Large intestine (tissue), 12 donors: ENCODE results near the gene CLINT1. TPM values are rescaled to one million over a fixed set of nuclear protein-coding genes. Genes with fewer than 3 reads are reported as not detected.
A peak's percentile ranks its signal among the peaks of the same experiment; 100 is the strongest.

Experiments used
- DNase-seq, 2 donors: peaks; one replicate each; pipeline versions ENCODE4 v3.0.0 to v3.0.0-alpha.2; 2013
- H3K27ac ChIP-seq: one replicate; pipeline ENCODE4 v1.5.1; 2013; ENCODE audit warnings: low read length
- H3K27me3 ChIP-seq: 2 replicates; pipeline ENCODE4 v1.6.1; 2013; ENCODE audit warnings: low read length; ENCODE audit not compliant: control insufficient read depth, insufficient read depth
- H3K36me3 ChIP-seq: 2 replicates; pipeline ENCODE4 v1.6.1; 2013; ENCODE audit warnings: low read length; ENCODE audit not compliant: control insufficient read depth, insufficient read depth
- H3K4me1 ChIP-seq: one replicate; pipeline ENCODE4 v1.6.1; 2013; ENCODE audit warnings: low read length; ENCODE audit not compliant: control insufficient read depth, insufficient read depth
- H3K4me3 ChIP-seq: one replicate; pipeline ENCODE4 v1.5.1; 2013; ENCODE audit warnings: low read length
- H3K9me3 ChIP-seq: one replicate; pipeline ENCODE4 v1.6.1; 2013; ENCODE audit warnings: mild to moderate bottlenecking, low read depth, low read length, moderate library complexity; ENCODE audit not compliant: control insufficient read depth
- WGBS: methylation state at CpG from one replicate; pipeline ENCODE4 v1.1.5; 2013; ENCODE audit warnings: low lambda C conversion rate; ENCODE audit not compliant: insufficient coverage; 5-methylcytosine and 5-hydroxymethylcytosine counted together
- long read RNA-seq, 11 donors: transcript quantifications; one replicate each; lab custom pipeline, GENCODE V29; 2026
- polyA plus RNA-seq: library from polyadenylated mRNA; unstranded; fragments of 120-200 nt; gene quantifications from one replicate; pipeline ENCODE4 v1.2.1, GENCODE V29; 2013

Gene CLINT1
- polyA plus RNA-seq, result 117 TPM
- long read RNA-seq, donor 1, transcript CLINT1-201 (12 exons, 3,440 nt), result major isoform, 8 of 45 reads
- long read RNA-seq, donor 1, partial matches to known transcripts, result 34 of 45 reads
- long read RNA-seq, donor 1, other reads (novel, unspliced or antisense), result 0 of 45 reads
- long read RNA-seq, donor 2, transcript CLINT1-201 (12 exons, 3,440 nt), result major isoform, 9 of 122 reads
- long read RNA-seq, donor 2, transcript CLINT1-208 (2 exons, 2,905 nt), result minor isoform, 7 of 122 reads
- long read RNA-seq, donor 2, partial matches to known transcripts, result 97 of 122 reads
- long read RNA-seq, donor 2, other reads (novel, unspliced or antisense), result 0 of 122 reads
- long read RNA-seq, donor 3, transcript CLINT1-208 (2 exons, 2,905 nt), result minor isoform, 8 of 130 reads
- long read RNA-seq, donor 3, transcript CLINT1-207 (12 exons, 2,346 nt), result minor isoform, 8 of 130 reads
- long read RNA-seq, donor 3, transcript CLINT1-201 (12 exons, 3,440 nt), result major isoform, 9 of 130 reads
- long read RNA-seq, donor 3, partial matches to known transcripts, result 103 of 130 reads
- long read RNA-seq, donor 3, other reads (novel, unspliced or antisense), result 0 of 130 reads
- long read RNA-seq, donor 4, partial matches to known transcripts, result 9 of 12 reads
- long read RNA-seq, donor 4, other reads (novel, unspliced or antisense), result 0 of 12 reads
- long read RNA-seq, donor 5, transcript CLINT1-207 (12 exons, 2,346 nt), result major isoform, 5 of 43 reads
- long read RNA-seq, donor 5, partial matches to known transcripts, result 29 of 43 reads
- long read RNA-seq, donor 5, other reads (novel, unspliced or antisense), result 0 of 43 reads
- long read RNA-seq, donor 6, transcript CLINT1-208 (2 exons, 2,905 nt), result minor isoform, 7 of 248 reads
- long read RNA-seq, donor 6, transcript CLINT1-201 (12 exons, 3,440 nt), result major isoform, 10 of 248 reads
- long read RNA-seq, donor 6, transcript CLINT1-207 (12 exons, 2,346 nt), result major isoform, 10 of 248 reads
- long read RNA-seq, donor 6, partial matches to known transcripts, result 220 of 248 reads
- long read RNA-seq, donor 6, other reads (novel, unspliced or antisense), result 0 of 248 reads
- long read RNA-seq, donor 7, transcript CLINT1-208 (2 exons, 2,905 nt), result major isoform, 7 of 47 reads
- long read RNA-seq, donor 7, partial matches to known transcripts, result 30 of 47 reads
- long read RNA-seq, donor 7, other reads (novel, unspliced or antisense), result 0 of 47 reads
- long read RNA-seq, donor 8, transcript CLINT1-208 (2 exons, 2,905 nt), result major isoform, 8 of 121 reads
- long read RNA-seq, donor 8, transcript CLINT1-201 (12 exons, 3,440 nt), result minor isoform, 7 of 121 reads
- long read RNA-seq, donor 8, partial matches to known transcripts, result 101 of 121 reads
- long read RNA-seq, donor 8, other reads (novel, unspliced or antisense), result 0 of 121 reads
- long read RNA-seq, donor 9, transcript CLINT1-208 (2 exons, 2,905 nt), result major isoform, 10 of 62 reads
- long read RNA-seq, donor 9, transcript CLINT1-201 (12 exons, 3,440 nt), result minor isoform, 5 of 62 reads
- long read RNA-seq, donor 9, partial matches to known transcripts, result 39 of 62 reads
- long read RNA-seq, donor 9, other reads (novel, unspliced or antisense), result 0 of 62 reads
- long read RNA-seq, donor 10, transcript CLINT1-208 (2 exons, 2,905 nt), result major isoform, 15 of 70 reads
- long read RNA-seq, donor 10, transcript CLINT1-207 (12 exons, 2,346 nt), result minor isoform, 5 of 70 reads
- long read RNA-seq, donor 10, transcript CLINT1-201 (12 exons, 3,440 nt), result major isoform, 15 of 70 reads
- long read RNA-seq, donor 10, partial matches to known transcripts, result 35 of 70 reads
- long read RNA-seq, donor 10, other reads (novel, unspliced or antisense), result 0 of 70 reads
- long read RNA-seq, donor 11, transcript CLINT1-208 (2 exons, 2,905 nt), result minor isoform, 5 of 36 reads
- long read RNA-seq, donor 11, transcript CLINT1-207 (12 exons, 2,346 nt), result major isoform, 9 of 36 reads
- long read RNA-seq, donor 11, transcript CLINT1-201 (12 exons, 3,440 nt), result minor isoform, 6 of 36 reads
- long read RNA-seq, donor 11, partial matches to known transcripts, result 14 of 36 reads
- long read RNA-seq, donor 11, other reads (novel, unspliced or antisense), result 0 of 36 reads

- no CpG with 5 or more reads among the region's 59 CpGs for WGBS
- no peaks in the 10 kb centered on the region for H3K27me3 ChIP-seq
- H3K4me1 ChIP-seq, result peaks cover 46% of the 10 kb centered on the region
- no peaks in the 10 kb centered on the region for H3K9me3 ChIP-seq
- H3K36me3 ChIP-seq, result no peaks in the 10 kb centered on the region
- H3K27ac ChIP-seq, result peak within 1 kb of the TSS; percentile 93
- peak within 1 kb of the TSS; percentile 91 for H3K4me3 ChIP-seq
- DNase-seq, result peak; percentile 88 to 89
Measured at GRCh38 chr5:157858527-157859226, at the start of gene CLINT1. Gene CLINT1 (minus strand): TSS chr5:157859145. CDS start chr5:157858970, 175 bp downstream.

GRCh38 chr5:157908459-157908858 lies 49.5 kb upstream of the CLINT1 start:
- DNase-seq, result no peak
- no CpG with 5 or more reads among the region's 1 CpG for whole genome bisulfite sequencing
- H3K36me3 ChIP-seq, result no peaks in the 10 kb centered on the region
- peaks cover 11% of the 10 kb centered on the region for H3K4me1 ChIP-seq
- no peak overlapping the region for H3K4me3 ChIP-seq
- H3K9me3 ChIP-seq, result no peaks in the 10 kb centered on the region
- no peak overlapping the region for H3K27ac ChIP-seq
- no peaks in the 10 kb centered on the region for H3K27me3 ChIP-seq

- no peak for DNase-seq
- no CpG with 5 or more reads among the region's 3 CpGs for WGBS
- H3K9me3 ChIP-seq, result no peaks in the 10 kb centered on the region
- no peak overlapping the region for H3K27ac ChIP-seq
- H3K36me3 ChIP-seq, result no peaks in the 10 kb centered on the region
- no peak overlapping the region for H3K4me3 ChIP-seq
- no peaks in the 10 kb centered on the region for H3K27me3 ChIP-seq
- H3K4me1 ChIP-seq, result peaks cover 2% of the 10 kb centered on the region
Measured at GRCh38 chr5:157907479-157907878, 48.5 kb upstream of the CLINT1 start.

- H3K4me3 ChIP-seq, result no peak overlapping the region
- H3K27me3 ChIP-seq, result no peaks in the 10 kb centered on the region
- no peaks in the 10 kb centered on the region for H3K9me3 ChIP-seq
- H3K27ac ChIP-seq, result no peak overlapping the region
- H3K4me1 ChIP-seq, result no peaks in the 10 kb centered on the region
- no peak for DNase-seq
- 87% methylated on average over 2 of the region's 2 CpGs for WGBS
- H3K36me3 ChIP-seq, result no peaks in the 10 kb centered on the region
Measured at GRCh38 chr5:157903117-157903450, 44.1 kb upstream of the CLINT1 start.

- no peaks in the 10 kb centered on the region for H3K4me1 ChIP-seq
- H3K27ac ChIP-seq, result no peak overlapping the region
- 83% methylated on average over 3 of the region's 9 CpGs for WGBS
- DNase-seq, result no peak
- H3K27me3 ChIP-seq, result no peaks in the 10 kb centered on the region
- H3K4me3 ChIP-seq, result no peak overlapping the region
- H3K36me3 ChIP-seq, result no peaks in the 10 kb centered on the region
- H3K9me3 ChIP-seq, result no peaks in the 10 kb centered on the region
Measured at GRCh38 chr5:157902449-157903116, 43.6 kb upstream of the CLINT1 start.

- no peaks in the 10 kb centered on the region for H3K9me3 ChIP-seq
- no peaks in the 10 kb centered on the region for H3K4me1 ChIP-seq
- no peak for DNase-seq
- H3K36me3 ChIP-seq, result no peaks in the 10 kb centered on the region
- no peak overlapping the region for H3K4me3 ChIP-seq
- H3K27me3 ChIP-seq, result no peaks in the 10 kb centered on the region
- no peak overlapping the region for H3K27ac ChIP-seq
- no CpG with 5 or more reads among the region's 4 CpGs for WGBS
Measured at GRCh38 chr5:157900644-157901043, 41.7 kb upstream of the CLINT1 start.

- H3K27me3 ChIP-seq, result no peaks in the 10 kb centered on the region
- DNase-seq, result no peak
- H3K4me1 ChIP-seq, result peaks cover 12% of the 10 kb centered on the region
- no peaks in the 10 kb centered on the region for H3K9me3 ChIP-seq
- no peaks in the 10 kb centered on the region for H3K36me3 ChIP-seq
- H3K4me3 ChIP-seq, result no peak overlapping the region
- no peak overlapping the region for H3K27ac ChIP-seq
- 100% methylated on average over 1 of the region's 4 CpGs for WGBS
Measured at GRCh38 chr5:157893611-157894010, 34.7 kb upstream of the CLINT1 start.

- H3K4me1 ChIP-seq, result peaks cover 12% of the 10 kb centered on the region
- no peak overlapping the region for H3K4me3 ChIP-seq
- WGBS, result 80% methylated on average over 1 of the region's 4 CpGs
- H3K36me3 ChIP-seq, result no peaks in the 10 kb centered on the region
- DNase-seq, result no peak
- no peaks in the 10 kb centered on the region for H3K27me3 ChIP-seq
- no peak overlapping the region for H3K27ac ChIP-seq
- no peaks in the 10 kb centered on the region for H3K9me3 ChIP-seq
Measured at GRCh38 chr5:157892974-157893373, 34.0 kb upstream of the CLINT1 start.
